K562 (cell line): Measurements from ENCODE around the gene TMEM30A. TPM values are rescaled to one million over a fixed set of nuclear protein-coding genes. Genes with fewer than 3 reads are reported as not detected.

Source experiments
- ATAC-seq: fragments of 200-7000 bp; cut with Tn5 transposase; 3 replicates; pipeline ENCODE4 v1.9.1; 2020; ENCODE audit warnings: moderate library complexity
- BruUV-seq: library from RNA; stranded (reverse); fragments of 400-500 nt; replicated peaks from 2 replicates; lab custom pipeline; 2021; lab: Mats Ljungman, UMichigan
- CTCF ChIA-PET: fragments of 300-600 bp; formaldehyde crosslinking; extraction: SDS; loops from one replicate; lab custom pipeline; 2021; ENCODE audit warnings: low intra/inter-chr PET ratio; lab: Yijun Ruan, JAX
- POLR2A ChIA-PET: fragments of 300-600, 350-650 bp; sonication (Branson Sonifier 250); formaldehyde crosslinking; extraction: SDS; loops from one replicate; lab custom pipeline; 2021; ENCODE audit warnings: antibody characterized with exemption, inconsistent platforms; lab: Yijun Ruan, JAX
- DNase-seq, 4 experiments: peaks; one replicate each; pipeline versions ENCODE4 v3.0.0 to v3.0.0-alpha.2; 2011 to 2018; ENCODE audit warnings: low spot score in 3 of 4, mixed read lengths in 3 of 4; ENCODE audit errors: extremely low read depth in 1 of 4
- FAIRE-seq: peaks from 2 replicates; lab custom pipeline; 2011; peaks lifted over from hg19 to GRCh38; lab: Jason Lieb, UNC
- H2AFZ ChIP-seq: 2 replicates; pipeline ENCODE4 v1.6.0; 2011; ENCODE audit warnings: low read depth, low read length, control low read depth, inconsistent platforms
- H3K27ac ChIP-seq: fragments of 200-600 bp; 3 replicates; pipeline ENCODE4 v1.8.0; 2011; ENCODE audit warnings: low read depth, mild to moderate bottlenecking, control low read depth, inconsistent platforms, low read length, moderate library complexity, mixed read lengths; ENCODE audit errors: extremely low read depth
- H3K27me3 ChIP-seq, 2 experiments: fragments of 300-600 bp in 1 of 2; 2 replicates in 1 of 2; 3 replicates in 1 of 2; pipeline versions ENCODE4 v1.6.0 to v1.8.0; 2011; ENCODE audit warnings: inconsistent platforms in 2 of 2, low read length in 2 of 2, mild to moderate bottlenecking in 1 of 2, mixed read lengths in 1 of 2, moderate library complexity in 1 of 2; ENCODE audit not compliant: control insufficient read depth in 2 of 2, insufficient read depth in 2 of 2
- H3K36me3 ChIP-seq: fragments of 300-600 bp; 3 replicates; pipeline ENCODE4 v1.8.0; 2011; ENCODE audit warnings: mild to moderate bottlenecking, low read length, inconsistent platforms; ENCODE audit not compliant: control insufficient read depth, insufficient read depth
- H3K4me1 ChIP-seq, 2 experiments: fragments of 200-600 bp in 1 of 2; replicated peaks in 1 of 2; 2 replicates in 1 of 2; 3 replicates in 1 of 2; pipeline versions ENCODE4 v1.5.1 to v1.8.0; 2011; ENCODE audit warnings: inconsistent platforms in 2 of 2, low read length in 2 of 2, mild to moderate bottlenecking in 1 of 2, mixed read lengths in 1 of 2, moderate library complexity in 1 of 2; ENCODE audit not compliant: control insufficient read depth in 2 of 2, insufficient read depth in 2 of 2
- H3K4me2 ChIP-seq: 2 replicates; pipeline ENCODE4 v1.6.1; 2011; ENCODE audit warnings: low read length, control low read depth, inconsistent platforms, mixed read lengths; ENCODE audit not compliant: insufficient read depth
- H3K4me3 ChIP-seq: fragments of 200-600 bp; sonication (generic), shearing (Covaris generic); 2 replicates; pipeline ENCODE4 v1.5.1; 2016; ENCODE audit warnings: control low read depth, inconsistent platforms
- H3K79me2 ChIP-seq: fragments of 200-600 bp; 3 replicates; pipeline ENCODE4 v1.8.0; 2011; ENCODE audit warnings: low read length, inconsistent platforms; ENCODE audit not compliant: control insufficient read depth, insufficient read depth
- H3K9ac ChIP-seq, 2 experiments: 2 replicates each; pipeline versions ENCODE4 v1.6.0 to v1.6.1; 2011; ENCODE audit warnings: low read depth in 2 of 2, low read length in 2 of 2, control low read depth in 1 of 2, inconsistent platforms in 1 of 2, mild to moderate bottlenecking in 1 of 2, mixed read lengths in 1 of 2; ENCODE audit not compliant: insufficient read depth in 1 of 2
- H3K9me1 ChIP-seq: one replicate; pipeline ENCODE4 v1.6.0; 2011; ENCODE audit warnings: inconsistent platforms, mild to moderate bottlenecking, low read length, moderate library complexity; ENCODE audit not compliant: control insufficient read depth, insufficient read depth
- H3K9me3 ChIP-seq: replicated peaks from 2 replicates; pipeline ENCODE4 v1.5.1; 2011; ENCODE audit warnings: low read depth, low read length, inconsistent platforms; ENCODE audit not compliant: control insufficient read depth, insufficient read depth
- H4K20me1 ChIP-seq: replicated peaks from 2 replicates; pipeline ENCODE4 v1.6.1; 2011; ENCODE audit warnings: low read length, inconsistent platforms, mixed read lengths; ENCODE audit not compliant: control insufficient read depth, insufficient read depth
- HMBOX1 ChIP-seq: sonication (generic); IDR thresholded peaks from 2 replicates; pipeline ENCODE4 v1.6.1; 2016
- NR1H2 ChIP-seq: sonication (generic); formaldehyde crosslinking; IDR thresholded peaks from 2 replicates; pipeline ENCODE4 v1.4.0; 2020; ENCODE audit warnings: mild to moderate bottlenecking, missing genetic modification reagents
- WGBS: fragments of 100-300 bp; shearing (Covaris generic); methylation state at CpG from one replicate; pipeline ENCODE4 v1.1.6; 2016; ENCODE audit warnings: low coverage, mixed read lengths; ENCODE audit not compliant: insufficient coverage; ENCODE audit errors: missing lambda C conversion rate; 5-methylcytosine and 5-hydroxymethylcytosine counted together
- in situ Hi-C: fragments of 300-500 bp; cut with MboI; formaldehyde crosslinking; loops from 4 replicates; pipeline ENCODE4 v1.15.0; 2018; ENCODE audit warnings: inconsistent platforms, mixed read lengths
- intact Hi-C: fragments of 100-400 bp; cut with micrococcal nuclease; formaldehyde crosslinking; loops from 2 replicates; pipeline ENCODE4 v1.14.2; 2022
- polyA plus RNA-seq, 8 experiments: library from polyadenylated mRNA; depleted of rRNA in 4 of 8; stranded (reverse) in 5 of 8; unstranded in 3 of 8; fragments of >200 nt; fragmentation: Nextera tagmentation in 2 of 8; fragmentation: Illumina TruSeq in 1 of 8; extraction: Ambion mirVana in 2 of 8; extraction: Trizol in 1 of 8; gene quantifications; 2 replicates each; pipeline versions ENCODE4 v1.2.1 to v1.2.3, GENCODE V29; 2011 to 2014; ENCODE audit warnings: inconsistent platforms in 1 of 8, missing spikeins in 1 of 8
- total RNA-seq, 7 experiments: library from RNA; depleted of rRNA in 6 of 7; stranded (reverse); fragments of >200 nt in 6 of 7; fragmentation: Illumina TruSeq in 2 of 7; extraction: Trizol in 2 of 7; gene quantifications; 2 replicates each; pipeline versions ENCODE4 v1.2.1 to v1.2.3, GENCODE V29; 2011 to 2021; ENCODE audit warnings: low replicate concordance in 1 of 7

TMEM30A gene
- total and polyA plus RNA-seq, 9 of the 15 experiments (the other 6 are each of a cell fraction or from before 2014, with no cell fraction given): 6.5 to 31.2 (median 16.3) TPM

GRCh38 chr6:75268121-75268987, 16.2 kb downstream of the TMEM30A start:
- Histone ChIP-seq H2AFZ (no peak overlapping the region), H3K9ac (no peak overlapping the region), H3K27ac (no peak overlapping the region), H3K4me3 (no peak overlapping the region), H3K79me2 (peaks cover 60% of the 10 kb centered on the region), H3K27me3 (no peaks in the 10 kb centered on the region), H3K4me2 (no peak overlapping the region), H3K36me3 (peaks cover 21% of the 10 kb centered on the region), H3K4me1 (no peaks in the 10 kb centered on the region), H3K9me1 (no peaks in the 10 kb centered on the region), H4K20me1 (0 out of 2 replicates have a peak, but pooled peaks cover 3% of the 10 kb centered on the region), H3K9me3 (no peaks in the 10 kb centered on the region)
- FAIRE-seq (no peak), DNase-seq (no peak), ATAC-seq (peak; percentile 36)
- intact Hi-C loops (no loop called here), in situ Hi-C loops (loop anchor here (10.0 kb wide), 1 partner anchor 256 kb away; no protein-coding TSS in a partner anchor)
- 82% methylated on average over 5 of the region's 5 CpGs for WGBS
- ChIA-PET POLR2A (interaction anchor here (1.0 to 1.1 kb wide), 2 partner anchors 11 to 13 kb away, joined by 3 read pairs; no protein-coding TSS in a partner anchor), CTCF (interaction anchor here (0.7 to 3.4 kb wide), 3 partner anchors 10 to 258 kb away, joined by 3 to 25 read pairs (median 5); no protein-coding TSS in a partner anchor)
- no TSS peak for BruUV-seq
- 0 out of 2 replicates have a peak, but pooled peaks have one; percentile 55 for TF ChIP-seq HMBOX1
- no peak for TF ChIP-seq NR1H2 (CRISPR knock-in tag)
